Peyer's patch (tissue), 4 donors: ENCODE results near the gene ATXN1. TPM values are rescaled to one million over a fixed set of nuclear protein-coding genes. Genes with fewer than 3 reads are reported as not detected.

ENCODE experiments used
- DNase-seq, 3 donors: peaks; one replicate each; pipeline ENCODE4 v3.0.0-alpha.2; 2017 to 2019
- H3K27ac ChIP-seq, 4 donors: fragments of 200-600 bp; sonication (generic); one replicate each; pipeline ENCODE4 v1.5.1; 2016 to 2019
- H3K27me3 ChIP-seq, 2 donors: fragments of 200-600 bp; sonication (generic); one replicate each; pipeline ENCODE4 v1.5.1; 2019
- H3K36me3 ChIP-seq, 3 donors: fragments of 200-600 bp; sonication (generic); one replicate each; pipeline ENCODE4 v1.5.1; 2016 to 2019
- H3K4me1 ChIP-seq, 4 donors: fragments of 200-600 bp; sonication (generic); one replicate each; pipeline ENCODE4 v1.5.1; 2016 to 2019
- H3K4me3 ChIP-seq, 4 donors: fragments of 200-600 bp; sonication (generic); 1 replicate in 3 of 4; 2 replicates in 1 of 4; pipeline ENCODE4 v1.5.1; 2016 to 2019; ENCODE audit warnings: mild to moderate bottlenecking in 1 of 4
- H3K9me3 ChIP-seq, 4 donors: fragments of 200-600 bp; sonication (generic); one replicate each; pipeline ENCODE4 v1.5.1; 2016 to 2019; ENCODE audit warnings: mild to moderate bottlenecking in 1 of 4
- POLR2A ChIP-seq, 2 donors: fragments of 450-650 bp; IDR thresholded peaks; one replicate each; pipeline ENCODE4 v1.5.1; 2017; ENCODE audit warnings: antibody characterized with exemption in 2 of 2, mild to moderate bottlenecking in 2 of 2, moderate library complexity in 2 of 2
- total RNA-seq, 4 donors: library from RNA; depleted of rRNA; stranded (reverse); fragments of >200 nt; gene quantifications; one replicate each; pipeline ENCODE4 v1.1.0, GENCODE V29; 2016
- TF ChIP-seq, protein P1 (sequence below), 6 experiments: fragments of 450-650 bp in 4 of 6; fragments of 200-600 bp in 2 of 6; sonication (generic) in 1 of 6; IDR thresholded peaks; one replicate each; pipeline ENCODE4 v1.5.1; 2017 to 2019; ENCODE audit warnings: antibody characterized with exemption in 6 of 6, mild to moderate bottlenecking in 3 of 6, moderate library complexity in 1 of 6

ATXN1 gene
- total RNA-seq, 4 donors from 2014 or later, result 34.7 to 48.5 (median 43.1) TPM

DNA sequence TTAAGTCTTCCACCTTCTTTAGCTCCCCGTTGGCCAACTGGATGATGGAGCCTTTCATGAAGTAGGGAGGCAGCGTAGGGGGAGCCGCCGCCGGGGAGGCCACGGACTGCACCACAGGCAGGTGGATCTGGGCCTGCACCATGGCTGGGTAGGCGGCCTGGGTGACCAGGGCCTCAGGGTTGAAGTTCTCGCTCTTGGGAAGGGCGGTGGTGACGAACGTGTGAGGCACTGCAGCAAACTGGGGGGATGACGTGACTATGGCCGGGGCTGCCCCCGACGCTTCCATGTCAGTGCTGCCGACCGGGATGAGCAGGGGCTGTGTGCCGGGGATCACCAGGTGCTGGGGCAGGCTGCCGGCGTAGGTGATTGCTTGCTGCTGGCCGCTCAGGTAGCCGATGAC lies 434.7 kb downstream of the ATXN1 start:
- H3K27ac ChIP-seq, result no peak overlapping the region
- no peaks in the 10 kb centered on the region for H3K27me3 ChIP-seq
- H3K4me3 ChIP-seq, result no peak overlapping the region
- H3K36me3 ChIP-seq, result peaks cover 0 to 23% (median 0%) of the 10 kb centered on the region in 3 donors
- H3K4me1 ChIP-seq, result peaks cover 0 to 10% (median under 1%) of the 10 kb centered on the region in 4 donors
- H3K9me3 ChIP-seq, result no peaks in the 10 kb centered on the region
- DNase-seq, result no peak
- no peak for TF ChIP-seq POLR2A (IDR thresholded peaks at IDR 0.05)
- TF ChIP-seq, protein P1, sequence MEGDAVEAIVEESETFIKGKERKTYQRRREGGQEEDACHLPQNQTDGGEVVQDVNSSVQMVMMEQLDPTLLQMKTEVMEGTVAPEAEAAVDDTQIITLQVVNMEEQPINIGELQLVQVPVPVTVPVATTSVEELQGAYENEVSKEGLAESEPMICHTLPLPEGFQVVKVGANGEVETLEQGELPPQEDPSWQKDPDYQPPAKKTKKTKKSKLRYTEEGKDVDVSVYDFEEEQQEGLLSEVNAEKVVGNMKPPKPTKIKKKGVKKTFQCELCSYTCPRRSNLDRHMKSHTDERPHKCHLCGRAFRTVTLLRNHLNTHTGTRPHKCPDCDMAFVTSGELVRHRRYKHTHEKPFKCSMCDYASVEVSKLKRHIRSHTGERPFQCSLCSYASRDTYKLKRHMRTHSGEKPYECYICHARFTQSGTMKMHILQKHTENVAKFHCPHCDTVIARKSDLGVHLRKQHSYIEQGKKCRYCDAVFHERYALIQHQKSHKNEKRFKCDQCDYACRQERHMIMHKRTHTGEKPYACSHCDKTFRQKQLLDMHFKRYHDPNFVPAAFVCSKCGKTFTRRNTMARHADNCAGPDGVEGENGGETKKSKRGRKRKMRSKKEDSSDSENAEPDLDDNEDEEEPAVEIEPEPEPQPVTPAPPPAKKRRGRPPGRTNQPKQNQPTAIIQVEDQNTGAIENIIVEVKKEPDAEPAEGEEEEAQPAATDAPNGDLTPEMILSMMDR (IDR thresholded peaks at IDR 0.05), result no peak

DNA sequence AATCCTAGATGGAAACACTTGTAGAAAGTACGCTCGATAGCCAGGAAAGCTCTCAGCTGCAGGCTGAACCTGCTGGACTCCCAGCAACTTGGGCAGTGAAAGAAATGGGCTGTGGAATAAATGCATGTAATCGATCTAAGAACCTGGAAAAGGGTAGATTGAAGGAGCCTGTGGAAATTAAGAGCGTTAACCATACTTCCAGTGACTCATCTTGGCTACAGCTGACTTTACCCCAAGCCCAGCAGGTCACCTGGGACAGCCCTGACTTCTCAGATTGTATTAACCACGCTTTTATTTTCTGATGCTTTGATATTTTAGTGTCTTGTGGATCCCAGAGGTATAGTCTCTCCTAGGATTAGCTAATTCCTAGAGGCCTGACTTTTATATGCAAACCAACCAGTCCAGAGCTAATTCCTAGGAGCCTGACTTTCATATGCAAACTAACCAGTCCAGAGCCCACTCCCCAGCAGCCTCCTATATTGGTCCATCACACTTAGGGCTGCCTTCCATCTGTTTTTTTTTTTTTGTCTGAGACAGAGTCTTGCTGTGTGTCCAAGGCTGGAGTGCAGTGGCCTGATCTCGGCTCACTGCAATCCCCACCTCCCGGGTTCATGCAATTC lies 436.5 kb downstream of the ATXN1 start:
- no peaks in the 10 kb centered on the region for H3K9me3 ChIP-seq
- TF ChIP-seq POLR2A (IDR thresholded peaks at IDR 0.05), result no peak
- TF ChIP-seq, protein P1 (IDR thresholded peaks at IDR 0.05), result no peak
- peaks cover 0 to 18% (median 9%) of the 10 kb centered on the region in 4 donors for H3K4me1 ChIP-seq
- H3K36me3 ChIP-seq, result peaks cover 0 to 23% (median 0%) of the 10 kb centered on the region in 3 donors
- no peak overlapping the region for H3K27ac ChIP-seq
- no peak for DNase-seq
- no peak overlapping the region for H3K4me3 ChIP-seq
- H3K27me3 ChIP-seq, result no peaks in the 10 kb centered on the region

- Histone ChIP-seq H3K9me3 (no peaks in the 10 kb centered on the region), H3K27me3 (no peaks in the 10 kb centered on the region), H3K36me3 (peaks cover 0 to 23% (median 0%) of the 10 kb centered on the region in 3 donors), H3K4me1 (peaks cover 0 to 19% (median 9%) of the 10 kb centered on the region in 4 donors), H3K27ac (no peak overlapping the region), H3K4me3 (no peak overlapping the region)
- no peak for DNase-seq
- TF ChIP-seq, protein P1 (IDR thresholded peaks at IDR 0.05), result no peak
- no peak for TF ChIP-seq POLR2A (IDR thresholded peaks at IDR 0.05)
These were observed 437.1 kb downstream of the ATXN1 start for GRCh38 chr6:16324184-16324583.

- no peaks in the 10 kb centered on the region for H3K9me3 ChIP-seq
- H3K27me3 ChIP-seq, result no peaks in the 10 kb centered on the region
- peaks cover 0 to 19% (median 9%) of the 10 kb centered on the region in 4 donors for H3K4me1 ChIP-seq
- H3K4me3 ChIP-seq, result no peak overlapping the region
- peaks cover 0 to 20% (median 0%) of the 10 kb centered on the region in 3 donors for H3K36me3 ChIP-seq
- TF ChIP-seq, protein P1 (IDR thresholded peaks at IDR 0.05), result no peak
- TF ChIP-seq POLR2A (IDR thresholded peaks at IDR 0.05), result peak in 1 of 2 donors; percentile 26
- peak in 2 of 3 donors; percentile 62 to 84 for DNase-seq
- H3K27ac ChIP-seq, result peak overlapping the region; percentile 17 to 58 (median 42)
These were observed 438.5 kb downstream of the ATXN1 start for GRCh38 chr6:16322666-16323312.

DNA sequence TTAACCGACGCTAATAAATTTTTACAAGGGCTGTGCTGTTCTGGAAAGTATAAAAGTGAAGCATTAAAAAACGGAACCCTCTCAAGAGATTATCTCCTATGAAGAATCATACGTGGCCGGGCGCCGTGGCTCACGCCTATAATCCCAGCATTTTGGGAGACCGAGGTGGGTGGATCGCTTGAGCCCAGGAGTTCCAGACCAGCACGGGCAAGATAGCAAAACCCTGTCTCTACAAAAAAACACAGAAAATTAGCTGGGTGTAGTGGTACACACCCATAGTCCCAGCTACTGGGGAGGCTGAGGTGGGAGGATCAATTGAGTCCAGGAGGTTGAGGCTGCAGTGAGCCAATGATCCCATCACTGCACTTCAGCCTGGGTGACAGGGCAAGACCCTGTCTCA lies 439.4 kb downstream of the ATXN1 start:
- H3K27ac ChIP-seq, result peak overlapping the region in 1 of 4 donors; percentile 49
- H3K4me1 ChIP-seq, result peaks cover 0 to 19% (median 9%) of the 10 kb centered on the region in 4 donors
- peaks cover 0 to 11% (median 0%) of the 10 kb centered on the region in 3 donors for H3K36me3 ChIP-seq
- TF ChIP-seq, protein P1 (IDR thresholded peaks at IDR 0.05), result no peak
- TF ChIP-seq POLR2A (IDR thresholded peaks at IDR 0.05), result no peak
- H3K27me3 ChIP-seq, result no peaks in the 10 kb centered on the region
- no peak overlapping the region for H3K4me3 ChIP-seq
- DNase-seq, result no peak
- no peaks in the 10 kb centered on the region for H3K9me3 ChIP-seq
